Measurements from ENCODE around the gene DERA. TPM values are rescaled to one million over a fixed set of nuclear protein-coding genes. Genes with fewer than 3 reads are reported as not detected.

The DERA gene
- total and polyA plus RNA-seq, 2 of the 13 experiments (the other 11 are each of a cell fraction or from before 2014, with no cell fraction given) = 24.0 to 51.3 TPM

DNA sequence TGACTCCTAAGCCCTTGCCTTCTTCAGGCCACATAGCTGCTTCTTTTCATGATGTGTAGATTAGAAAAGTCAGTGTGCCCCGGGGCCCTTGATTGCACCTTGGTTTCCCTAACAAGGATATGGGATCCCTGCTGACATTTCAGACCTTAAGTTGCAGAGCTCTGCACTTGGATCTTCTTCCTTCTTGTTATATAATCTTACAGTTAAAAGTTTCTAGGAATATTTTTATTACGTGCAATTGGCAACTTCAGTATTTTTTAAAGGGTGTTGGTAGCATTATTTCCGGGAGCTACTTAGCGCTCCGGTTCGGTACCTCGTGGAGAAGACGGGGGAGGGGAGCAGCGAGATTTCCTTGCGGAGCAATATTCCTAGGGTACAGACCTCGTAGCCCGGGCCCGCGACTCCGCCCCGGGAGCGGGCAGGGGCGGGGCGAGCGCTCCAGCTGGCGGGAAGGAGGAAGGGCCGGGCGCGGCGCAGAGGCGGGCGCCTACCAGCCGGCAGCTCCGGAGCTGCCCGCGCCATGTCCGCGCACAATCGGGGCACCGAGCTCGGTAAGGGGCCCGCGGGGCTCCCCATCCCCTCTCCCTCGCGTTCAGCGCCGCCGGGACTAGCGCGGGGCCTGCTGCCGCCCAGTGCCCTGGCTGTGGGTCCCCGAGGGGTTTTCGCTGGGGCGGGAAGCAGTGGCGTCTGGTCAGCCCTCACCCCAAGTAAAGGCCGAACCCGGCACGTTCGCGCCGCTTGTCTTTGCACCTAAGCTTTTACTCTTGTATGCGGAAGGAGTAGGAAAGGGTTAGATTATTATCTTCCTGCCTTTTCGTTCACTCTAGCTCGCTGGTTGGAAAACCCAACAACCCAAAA lies at the start of gene DERA (continued):
- TF ChIP-seq, protein P1, sequence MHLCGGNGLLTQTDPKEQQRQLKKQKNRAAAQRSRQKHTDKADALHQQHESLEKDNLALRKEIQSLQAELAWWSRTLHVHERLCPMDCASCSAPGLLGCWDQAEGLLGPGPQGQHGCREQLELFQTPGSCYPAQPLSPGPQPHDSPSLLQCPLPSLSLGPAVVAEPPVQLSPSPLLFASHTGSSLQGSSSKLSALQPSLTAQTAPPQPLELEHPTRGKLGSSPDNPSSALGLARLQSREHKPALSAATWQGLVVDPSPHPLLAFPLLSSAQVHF (CRISPR knock-in tag; IDR thresholded peaks at IDR 0.05) = 0 out of 2 replicates have a peak, but pooled peaks have one; percentile 58
- TF ChIP-seq TOPORS (CRISPR knock-in tag; IDR thresholded peaks at IDR 0.05) (no peak), KDM2A (CRISPR knock-in tag; IDR thresholded peaks at IDR 0.05; ENCODE audit: borderline replicate concordance, low read depth) (peak; percentile 61; the same call in 1 of the 2 replicates), ELF1 (CRISPR knock-in tag; IDR thresholded peaks at IDR 0.05) (no peak), SSRP1 (CRISPR knock-in tag; IDR thresholded peaks at IDR 0.05) (no peak), NONO (IDR thresholded peaks at IDR 0.05) (no peak), NONO (CRISPR knock-in tag; conservative IDR thresholded peaks at IDR 0.05) (0 out of 2 replicates have a peak, but pooled peaks have one; percentile 18), ZNF350 (CRISPR knock-in tag; IDR thresholded peaks at IDR 0.05; ENCODE audit: borderline replicate concordance, low read depth) (no peak), ETV6 (CRISPR knock-in tag; conservative IDR thresholded peaks at IDR 0.05) (no peak; the same call in 1 of the 2 replicates), ZNF792 (CRISPR knock-in tag; IDR thresholded peaks at IDR 0.05) (no peak), NR1H2 (CRISPR knock-in tag; IDR thresholded peaks at IDR 0.05; ENCODE audit: borderline replicate concordance, low read depth) (no peak), KMT2A (CRISPR knock-in tag; IDR thresholded peaks at IDR 0.05) (peak; percentile 61), MEIS2 (CRISPR knock-in tag; IDR thresholded peaks at IDR 0.05) (no peak; the same call in 1 of the 2 replicates), SMAD9 (CRISPR knock-in tag; IDR thresholded peaks at IDR 0.05) (no peak), MIXL1 (CRISPR knock-in tag; IDR thresholded peaks at IDR 0.05) (no peak), ZNF24 (IDR thresholded peaks at IDR 0.05) (no peak), ZNF550 (CRISPR knock-in tag; IDR thresholded peaks at IDR 0.05; ENCODE audit: borderline replicate concordance) (no peak), JUNB (CRISPR knock-in tag; IDR thresholded peaks at IDR 0.05; ENCODE audit: borderline replicate concordance) (no peak), MLLT10 (CRISPR knock-in tag; IDR thresholded peaks at IDR 0.05) (no peak), ZNF883 (CRISPR knock-in tag; IDR thresholded peaks at IDR 0.05; ENCODE audit: not compliant biosample characterization) (no peak)
- TF ChIP-seq, protein P2, sequence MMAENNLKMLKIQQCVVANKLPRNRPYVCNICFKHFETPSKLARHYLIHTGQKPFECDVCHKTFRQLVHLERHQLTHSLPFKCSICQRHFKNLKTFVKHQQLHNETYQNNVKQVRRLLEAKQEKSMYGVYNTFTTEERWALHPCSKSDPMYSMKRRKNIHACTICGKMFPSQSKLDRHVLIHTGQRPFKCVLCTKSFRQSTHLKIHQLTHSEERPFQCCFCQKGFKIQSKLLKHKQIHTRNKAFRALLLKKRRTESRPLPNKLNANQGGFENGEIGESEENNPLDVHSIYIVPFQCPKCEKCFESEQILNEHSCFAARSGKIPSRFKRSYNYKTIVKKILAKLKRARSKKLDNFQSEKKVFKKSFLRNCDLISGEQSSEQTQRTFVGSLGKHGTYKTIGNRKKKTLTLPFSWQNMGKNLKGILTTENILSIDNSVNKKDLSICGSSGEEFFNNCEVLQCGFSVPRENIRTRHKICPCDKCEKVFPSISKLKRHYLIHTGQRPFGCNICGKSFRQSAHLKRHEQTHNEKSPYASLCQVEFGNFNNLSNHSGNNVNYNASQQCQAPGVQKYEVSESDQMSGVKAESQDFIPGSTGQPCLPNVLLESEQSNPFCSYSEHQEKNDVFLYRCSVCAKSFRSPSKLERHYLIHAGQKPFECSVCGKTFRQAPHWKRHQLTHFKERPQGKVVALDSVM (CRISPR knock-in tag; IDR thresholded peaks at IDR 0.05) = no peak
- TF ChIP-seq, protein P3, sequence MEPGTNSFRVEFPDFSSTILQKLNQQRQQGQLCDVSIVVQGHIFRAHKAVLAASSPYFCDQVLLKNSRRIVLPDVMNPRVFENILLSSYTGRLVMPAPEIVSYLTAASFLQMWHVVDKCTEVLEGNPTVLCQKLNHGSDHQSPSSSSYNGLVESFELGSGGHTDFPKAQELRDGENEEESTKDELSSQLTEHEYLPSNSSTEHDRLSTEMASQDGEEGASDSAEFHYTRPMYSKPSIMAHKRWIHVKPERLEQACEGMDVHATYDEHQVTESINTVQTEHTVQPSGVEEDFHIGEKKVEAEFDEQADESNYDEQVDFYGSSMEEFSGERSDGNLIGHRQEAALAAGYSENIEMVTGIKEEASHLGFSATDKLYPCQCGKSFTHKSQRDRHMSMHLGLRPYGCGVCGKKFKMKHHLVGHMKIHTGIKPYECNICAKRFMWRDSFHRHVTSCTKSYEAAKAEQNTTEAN (CRISPR knock-in tag; conservative IDR thresholded peaks at IDR 0.05) = peak; percentile 14; the same call in 1 of the 2 replicates
- TF ChIP-seq, protein P4, sequence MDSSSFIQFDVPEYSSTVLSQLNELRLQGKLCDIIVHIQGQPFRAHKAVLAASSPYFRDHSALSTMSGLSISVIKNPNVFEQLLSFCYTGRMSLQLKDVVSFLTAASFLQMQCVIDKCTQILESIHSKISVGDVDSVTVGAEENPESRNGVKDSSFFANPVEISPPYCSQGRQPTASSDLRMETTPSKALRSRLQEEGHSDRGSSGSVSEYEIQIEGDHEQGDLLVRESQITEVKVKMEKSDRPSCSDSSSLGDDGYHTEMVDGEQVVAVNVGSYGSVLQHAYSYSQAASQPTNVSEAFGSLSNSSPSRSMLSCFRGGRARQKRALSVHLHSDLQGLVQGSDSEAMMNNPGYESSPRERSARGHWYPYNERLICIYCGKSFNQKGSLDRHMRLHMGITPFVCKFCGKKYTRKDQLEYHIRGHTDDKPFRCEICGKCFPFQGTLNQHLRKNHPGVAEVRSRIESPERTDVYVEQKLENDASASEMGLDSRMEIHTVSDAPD (CRISPR knock-in tag; IDR thresholded peaks at IDR 0.05) = no peak
- TF ChIP-seq, protein P5, sequence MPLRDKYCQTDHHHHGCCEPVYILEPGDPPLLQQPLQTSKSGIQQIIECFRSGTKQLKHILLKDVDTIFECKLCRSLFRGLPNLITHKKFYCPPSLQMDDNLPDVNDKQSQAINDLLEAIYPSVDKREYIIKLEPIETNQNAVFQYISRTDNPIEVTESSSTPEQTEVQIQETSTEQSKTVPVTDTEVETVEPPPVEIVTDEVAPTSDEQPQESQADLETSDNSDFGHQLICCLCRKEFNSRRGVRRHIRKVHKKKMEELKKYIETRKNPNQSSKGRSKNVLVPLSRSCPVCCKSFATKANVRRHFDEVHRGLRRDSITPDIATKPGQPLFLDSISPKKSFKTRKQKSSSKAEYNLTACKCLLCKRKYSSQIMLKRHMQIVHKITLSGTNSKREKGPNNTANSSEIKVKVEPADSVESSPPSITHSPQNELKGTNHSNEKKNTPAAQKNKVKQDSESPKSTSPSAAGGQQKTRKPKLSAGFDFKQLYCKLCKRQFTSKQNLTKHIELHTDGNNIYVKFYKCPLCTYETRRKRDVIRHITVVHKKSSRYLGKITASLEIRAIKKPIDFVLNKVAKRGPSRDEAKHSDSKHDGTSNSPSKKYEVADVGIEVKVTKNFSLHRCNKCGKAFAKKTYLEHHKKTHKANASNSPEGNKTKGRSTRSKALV (CRISPR knock-in tag; IDR thresholded peaks at IDR 0.05) = no peak

Data from HepG2 (cell line).